22Rv1 (cell line): ENCODE measurements around the gene IGSF9B.

Source experiments
- H3K27ac ChIP-seq: fragments of 450-650 bp; 2 replicates; pipeline ENCODE4 v1.5.1; 2017
- CTCF ChIP-seq: fragments of 450-650 bp; IDR thresholded peaks from 2 replicates; pipeline ENCODE4 v1.5.1; 2017; ENCODE audit warnings: mild to moderate bottlenecking
- ZFX ChIP-seq: fragments of 450-650 bp; IDR thresholded peaks from 2 replicates; pipeline ENCODE4 v1.6.1; 2017; ENCODE audit warnings: antibody characterized with exemption, borderline replicate concordance

IGSF9B gene

GRCh38 chr11:133953547-133953946 is 3.2 kb downstream of the IGSF9B start:
- no peak overlapping the region for H3K27ac ChIP-seq
- TF ChIP-seq ZFX (no peak), CTCF (no peak)

- H3K27ac ChIP-seq = no peak overlapping the region
- TF ChIP-seq ZFX (no peak), CTCF (no peak)
These were observed 4.3 kb downstream of the IGSF9B start for GRCh38 chr11:133952199-133953190.

GRCh38 chr11:133951327-133952198 is 5.2 kb downstream of the IGSF9B start:
- H3K27ac ChIP-seq = no peak overlapping the region
- no peak for TF ChIP-seq CTCF
- TF ChIP-seq ZFX = no peak

GRCh38 chr11:133950874-133951326 is 5.9 kb downstream of the IGSF9B start:
- H3K27ac ChIP-seq = no peak overlapping the region
- TF ChIP-seq ZFX = no peak
- no peak for TF ChIP-seq CTCF

- TF ChIP-seq CTCF (no peak), ZFX (no peak)
- no peak overlapping the region for H3K27ac ChIP-seq
These were observed 6.3 kb downstream of the IGSF9B start for GRCh38 chr11:133950421-133950820.

GRCh38 chr11:133949129-133949528 is 7.6 kb downstream of the IGSF9B start:
- TF ChIP-seq CTCF (no peak), ZFX (no peak)
- no peak overlapping the region for H3K27ac ChIP-seq
